ENCODE measurements around the gene TRIP12.

DNA sequence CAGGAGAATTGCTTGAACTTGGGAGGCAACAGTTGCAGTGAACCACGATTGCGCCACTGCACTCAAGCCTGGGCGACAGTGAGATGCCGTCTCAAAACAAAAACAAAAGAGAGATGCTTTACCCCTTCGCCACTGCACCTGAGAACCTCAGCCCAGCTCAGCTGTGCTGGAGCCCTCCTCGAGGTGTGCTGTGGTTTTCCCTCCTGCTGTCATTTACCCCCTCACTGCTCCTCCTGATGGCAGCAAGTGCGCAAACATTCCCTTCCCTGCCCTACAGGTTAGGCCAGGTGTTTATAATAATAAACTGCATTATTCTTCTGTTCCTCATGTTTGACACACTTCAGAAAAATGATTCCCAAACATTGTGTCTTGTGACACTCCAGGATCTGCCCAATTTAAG, 8.8 kb upstream of the TRIP12 start:
- TF ChIP-seq, protein P1, sequence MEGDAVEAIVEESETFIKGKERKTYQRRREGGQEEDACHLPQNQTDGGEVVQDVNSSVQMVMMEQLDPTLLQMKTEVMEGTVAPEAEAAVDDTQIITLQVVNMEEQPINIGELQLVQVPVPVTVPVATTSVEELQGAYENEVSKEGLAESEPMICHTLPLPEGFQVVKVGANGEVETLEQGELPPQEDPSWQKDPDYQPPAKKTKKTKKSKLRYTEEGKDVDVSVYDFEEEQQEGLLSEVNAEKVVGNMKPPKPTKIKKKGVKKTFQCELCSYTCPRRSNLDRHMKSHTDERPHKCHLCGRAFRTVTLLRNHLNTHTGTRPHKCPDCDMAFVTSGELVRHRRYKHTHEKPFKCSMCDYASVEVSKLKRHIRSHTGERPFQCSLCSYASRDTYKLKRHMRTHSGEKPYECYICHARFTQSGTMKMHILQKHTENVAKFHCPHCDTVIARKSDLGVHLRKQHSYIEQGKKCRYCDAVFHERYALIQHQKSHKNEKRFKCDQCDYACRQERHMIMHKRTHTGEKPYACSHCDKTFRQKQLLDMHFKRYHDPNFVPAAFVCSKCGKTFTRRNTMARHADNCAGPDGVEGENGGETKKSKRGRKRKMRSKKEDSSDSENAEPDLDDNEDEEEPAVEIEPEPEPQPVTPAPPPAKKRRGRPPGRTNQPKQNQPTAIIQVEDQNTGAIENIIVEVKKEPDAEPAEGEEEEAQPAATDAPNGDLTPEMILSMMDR (IDR thresholded peaks at IDR 0.05; ENCODE audit: low read depth, low read length) = no peak
- TF ChIP-seq EZH2phosphoT487 (IDR thresholded peaks at IDR 0.05; ENCODE audit: low read depth) = no peak

Data from OCI-LY3 (cell line).